GM23248 (cell line): ENCODE measurements around the gene MAD2L1BP. TPM values are rescaled to one million over a fixed set of nuclear protein-coding genes. Genes with fewer than 3 reads are reported as not detected.
"Not testable (repeated sequence)": the region's sequence is repeated elsewhere in the genome, so short reads cannot be mapped to it uniquely, and the experiment has no call there.

Experiments used
- DNase-seq: peaks from one replicate; pipeline ENCODE4 v3.0.0-alpha.2; 2015
- H2AFZ ChIP-seq: fragments of 200-600 bp; sonication (generic); 2 replicates; pipeline ENCODE4 v1.6.1; 2016; ENCODE audit warnings: antibody characterized with exemption
- H3F3A ChIP-seq: fragments of 200-600 bp; sonication (generic); 2 replicates; pipeline ENCODE4 v1.6.1; 2016; ENCODE audit warnings: mild to moderate bottlenecking, antibody characterized with exemption, mixed run types; ENCODE audit not compliant: insufficient read depth
- H3K27ac ChIP-seq: fragments of 200-600 bp; sonication (generic); 2 replicates; pipeline ENCODE4 v1.5.1; 2016; ENCODE audit warnings: mild to moderate bottlenecking
- H3K27me3 ChIP-seq: fragments of 200-600 bp; sonication (generic); replicated peaks from 2 replicates; pipeline ENCODE4 v1.6.1; 2016; ENCODE audit warnings: mild to moderate bottlenecking; ENCODE audit not compliant: insufficient read depth
- H3K36me3 ChIP-seq: fragments of 200-600 bp; sonication (generic); 2 replicates; pipeline ENCODE4 v1.6.1; 2016; ENCODE audit warnings: low read depth, mild to moderate bottlenecking
- H3K4me1 ChIP-seq: fragments of 200-600 bp; sonication (generic); 2 replicates; pipeline ENCODE4 v1.6.1; 2016; ENCODE audit warnings: mild to moderate bottlenecking; ENCODE audit not compliant: insufficient read depth
- H3K4me2 ChIP-seq: fragments of 200-600 bp; sonication (generic); one replicate; pipeline ENCODE4 v1.6.1; 2016; ENCODE audit warnings: mild to moderate bottlenecking; ENCODE audit not compliant: unreplicated experiment
- H3K4me3 ChIP-seq: fragments of 200-600 bp; sonication (generic); 2 replicates; pipeline ENCODE4 v1.5.1; 2016; ENCODE audit warnings: mild to moderate bottlenecking
- H3K79me2 ChIP-seq: fragments of 200-600 bp; sonication (generic); 2 replicates; pipeline ENCODE4 v1.6.1; 2016; ENCODE audit warnings: mild to moderate bottlenecking; ENCODE audit not compliant: insufficient read depth
- H3K9ac ChIP-seq: fragments of 200-600 bp; sonication (generic); 2 replicates; pipeline ENCODE4 v1.6.1; 2016; ENCODE audit warnings: mild to moderate bottlenecking
- H3K9me2 ChIP-seq: fragments of 200-600 bp; sonication (generic); 2 replicates; pipeline ENCODE4 v1.6.1; 2016; ENCODE audit warnings: mixed run types, mild to moderate bottlenecking, moderate library complexity; ENCODE audit not compliant: insufficient read depth
- H3K9me3 ChIP-seq: fragments of 200-600 bp; sonication (generic); one replicate; pipeline ENCODE4 v1.6.1; 2017; ENCODE audit warnings: low read depth
- H4K20me1 ChIP-seq: fragments of 200-600 bp; sonication (generic); 2 replicates; pipeline ENCODE4 v1.6.0; 2016; ENCODE audit not compliant: insufficient read depth
- EZH2 ChIP-seq: fragments of 200-600 bp; sonication (generic); IDR thresholded peaks from 2 replicates; pipeline ENCODE4 v1.6.1; 2018; ENCODE audit warnings: antibody characterized with exemption, mild to moderate bottlenecking; ENCODE audit not compliant: insufficient read depth, poor library complexity, severe bottlenecking
- EZH2phosphoT487 ChIP-seq: fragments of 200-600 bp; sonication (generic); IDR thresholded peaks from 2 replicates; pipeline ENCODE4 v1.6.1; 2018; ENCODE audit warnings: antibody characterized with exemption, moderate library complexity, mild to moderate bottlenecking, low read depth; ENCODE audit not compliant: insufficient read depth
- WGBS, 2 experiments: methylation state at CpG; one replicate each; pipeline ENCODE4 v1.1.6; 2015 to 2017; ENCODE audit warnings: low lambda C conversion rate in 2 of 2, low coverage in 1 of 2; ENCODE audit errors: missing lambda C conversion rate in 2 of 2; 5-methylcytosine and 5-hydroxymethylcytosine counted together
- in situ Hi-C: fragments of 300-500 bp; cut with MboI; formaldehyde crosslinking; loops from 2 replicates; pipeline ENCODE4 v1.15.0; 2020
- polyA plus RNA-seq: library from polyadenylated mRNA; unstranded; fragments of >200 nt; fragmentation: Nextera tagmentation; extraction: Ambion mirVana; gene quantifications from 2 replicates; pipeline ENCODE4 v1.2.1, GENCODE V29; 2016
- total RNA-seq: library from RNA; depleted of rRNA; stranded (reverse); fragments of >200 nt; shearing (Covaris generic); gene quantifications from 2 replicates; pipeline ENCODE4 v1.2.3, GENCODE V29; 2014; rRNA removed

Gene MAD2L1BP
- total RNA-seq = 33.1 and 33.9 TPM in 2 replicates
- polyA plus RNA-seq = 32.9 and 34.2 TPM in 2 replicates

DNA sequence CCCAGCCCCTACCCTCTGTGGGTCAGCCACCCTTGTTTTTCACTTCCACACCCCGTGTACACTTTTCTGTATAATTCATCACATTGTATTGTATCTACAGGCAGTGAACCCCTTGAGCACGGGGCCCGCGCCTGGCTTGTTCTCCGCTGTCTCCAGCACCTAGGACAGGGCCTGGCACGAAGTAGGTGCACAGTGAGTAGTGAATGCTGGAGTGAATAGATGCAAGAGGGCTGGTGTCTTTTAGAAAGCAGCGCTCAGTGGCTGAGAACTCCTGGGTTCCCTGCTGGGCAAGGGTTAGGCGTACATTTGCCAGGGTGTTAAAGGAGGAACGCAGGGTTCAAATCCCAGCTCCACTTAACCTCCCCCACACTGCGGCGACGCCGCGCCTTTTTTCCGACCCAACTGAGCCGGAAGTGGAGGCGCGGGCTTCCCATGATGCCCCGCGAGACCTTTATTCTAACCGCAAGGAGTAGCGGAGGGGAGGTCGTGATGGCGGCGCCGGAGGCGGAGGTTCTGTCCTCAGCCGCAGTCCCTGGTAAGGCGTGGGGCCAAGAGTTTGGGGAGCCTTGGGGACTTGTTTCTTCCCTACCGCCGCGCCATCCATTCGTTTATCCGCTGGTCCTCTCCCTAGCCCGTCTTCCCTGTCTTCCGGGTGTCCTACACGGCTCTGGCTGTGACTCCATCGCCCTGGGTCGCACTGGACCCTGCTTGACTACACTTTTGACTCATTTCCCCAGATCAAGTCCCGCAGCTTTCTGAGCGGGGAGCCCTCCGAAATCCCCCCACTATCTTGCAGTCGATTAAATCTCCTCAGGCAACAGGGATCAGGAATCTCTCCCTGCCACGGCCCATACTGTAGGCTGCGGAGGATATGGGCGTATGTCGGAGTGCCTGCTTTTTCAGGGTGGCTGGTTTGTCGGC lies at the start of gene MAD2L1BP:
Gene MAD2L1BP, plus strand, starts transcription at position 454 of the 921 bp plus-strand sequence. Its CDS starts 36 bp downstream, at position 490.
- Histone ChIP-seq H4K20me1 (no peaks in the 10 kb centered on the region), H3K4me1 (peaks cover 12% of the 10 kb centered on the region), H3K9me2 (no peaks in the 10 kb centered on the region), H3K27ac (peak within 1 kb of the TSS; percentile 30), H3K9ac (peak within 1 kb of the TSS; percentile 87), H3K27me3 (no peaks in the 10 kb centered on the region), H3K4me2 (peak within 1 kb of the TSS; percentile 99), H3F3A (peaks cover 5% of the 10 kb centered on the region; the same call in 1 of the 2 replicates), H3K79me2 (peaks cover 50% of the 10 kb centered on the region), H3K36me3 (peaks cover 19% of the 10 kb centered on the region; the same call in 1 of the 2 replicates), H2AFZ (peak within 1 kb of the TSS; percentile 93), H3K4me3 (peak within 1 kb of the TSS; percentile 91), H3K9me3 (no peaks in the 10 kb centered on the region)
- peak; percentile 85 for DNase-seq
- no peak for TF ChIP-seq EZH2phosphoT487
- TF ChIP-seq EZH2 = no peak
- 3% methylated on average over 48 of the region's 48 CpGs for WGBS, 2 experiments
- in situ Hi-C loops = no loop called here

- DNase-seq = no peak
- WGBS, 2 experiments = 94 to 97% methylated on average over 5 of the region's 5 CpGs
- Histone ChIP-seq H3K79me2 (peaks cover 72% of the 10 kb centered on the region), H3K27ac (no peak overlapping the region), H3K4me3 (no peak overlapping the region), H2AFZ (no peak overlapping the region), H3K9me2 (no peaks in the 10 kb centered on the region), H3F3A (peaks cover 21% of the 10 kb centered on the region), H3K27me3 (no peaks in the 10 kb centered on the region), H3K36me3 (peaks cover 43% of the 10 kb centered on the region), H3K9ac (no peak overlapping the region), H3K9me3 (no peaks in the 10 kb centered on the region), H3K4me2 (no peak overlapping the region), H3K4me1 (peaks cover 25% of the 10 kb centered on the region), H4K20me1 (no peaks in the 10 kb centered on the region)
- in situ Hi-C loops = no loop called here
- TF ChIP-seq EZH2phosphoT487 (no peak), EZH2 (no peak)
Observed at GRCh38 chr6:43588194-43588593, 47.4 kb upstream of the MAD2L1BP start.

- peaks cover 72% of the 10 kb centered on the region for H3K79me2 ChIP-seq
- H3K27ac ChIP-seq, H3K9me2 ChIP-seq, H4K20me1 ChIP-seq, H3K27me3 ChIP-seq, H3K9ac ChIP-seq, H2AFZ ChIP-seq, in situ Hi-C loops, H3K9me3 ChIP-seq, H3K4me3 ChIP-seq, H3K4me2 ChIP-seq, DNase-seq: not testable (repeated sequence)
- WGBS, 2 experiments = 100% methylated on average over 1 of the region's 1 CpG
- H3F3A ChIP-seq = peaks cover 10% of the 10 kb centered on the region
- H3K4me1 ChIP-seq = peaks cover 12% of the 10 kb centered on the region
- peaks cover 44% of the 10 kb centered on the region for H3K36me3 ChIP-seq
Observed at GRCh38 chr6:43589564-43589963, 46.1 kb upstream of the MAD2L1BP start.

DNA sequence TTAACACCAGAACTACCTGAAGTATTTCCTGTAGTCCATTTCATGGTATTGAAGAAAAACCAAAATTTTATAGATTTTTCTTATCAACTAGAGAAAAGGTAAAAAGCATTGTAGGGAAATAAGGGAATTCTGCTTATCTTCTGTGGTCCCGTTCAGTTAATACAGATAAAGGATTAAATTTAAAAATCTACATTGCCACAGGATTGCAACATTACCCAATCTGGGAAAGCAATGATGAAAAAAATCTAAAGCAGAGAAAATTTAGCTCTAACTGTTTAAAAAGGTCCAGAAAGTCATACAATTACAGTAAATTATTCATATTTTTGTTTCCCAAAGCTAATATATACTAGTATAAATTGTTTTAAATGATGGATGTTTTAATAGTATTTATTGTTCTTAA lies 41.7 kb upstream of the MAD2L1BP start:
- Histone ChIP-seq H3K4me2 (no peak overlapping the region), H3K27me3 (no peaks in the 10 kb centered on the region), H3K79me2 (peaks cover 68% of the 10 kb centered on the region), H3F3A (no peaks in the 10 kb centered on the region), H2AFZ (no peak overlapping the region), H3K9me2 (no peaks in the 10 kb centered on the region), H3K4me1 (no peaks in the 10 kb centered on the region), H3K4me3 (no peak overlapping the region), H3K9me3 (no peaks in the 10 kb centered on the region), H3K9ac (no peak overlapping the region), H3K36me3 (peaks cover 35% of the 10 kb centered on the region), H4K20me1 (no peaks in the 10 kb centered on the region), H3K27ac (no peak overlapping the region)
- in situ Hi-C loops = no loop called here
- TF ChIP-seq EZH2phosphoT487 (no peak), EZH2 (no peak)
- 96 to 98% methylated on average over 1 of the region's 1 CpG for WGBS, 2 experiments
- no peak for DNase-seq
